HepG2 (cell line): ENCODE results near the gene MAPKAPK3. TPM values are rescaled to one million over a fixed set of nuclear protein-coding genes. Genes with fewer than 3 reads are reported as not detected.

Experiments
- FOXO1 ChIP-seq: sonication (generic); formaldehyde crosslinking; IDR thresholded peaks from 2 replicates; pipeline ENCODE4 v1.4.0; 2020; ENCODE audit warnings: missing genetic modification reagents
- GPBP1L1 ChIP-seq: sonication (generic); formaldehyde crosslinking; IDR thresholded peaks from 2 replicates; pipeline ENCODE4 v1.5.0; 2020; ENCODE audit warnings: mild to moderate bottlenecking, missing genetic modification reagents
- MED1 ChIP-seq: sonication (generic); formaldehyde crosslinking; IDR thresholded peaks from 2 replicates; pipeline ENCODE4 v1.4.0; 2020; ENCODE audit warnings: missing genetic modification reagents
- NFE2L2 ChIP-seq: fragments of 150-350 bp; IDR thresholded peaks from 2 replicates; pipeline ENCODE4 v1.6.1; 2014; ENCODE audit warnings: low read length
- RCOR2 ChIP-seq: IDR thresholded peaks from 2 replicates; pipeline ENCODE4 v1.6.1; 2016; ENCODE audit warnings: missing biosample characterization, missing genetic modification reagents
- THAP11 ChIP-seq: IDR thresholded peaks from 2 replicates; pipeline ENCODE4 v1.6.1; 2016; ENCODE audit warnings: missing biosample characterization, missing genetic modification reagents
- ZBTB20 ChIP-seq: sonication (generic); formaldehyde crosslinking; IDR thresholded peaks from 2 replicates; pipeline ENCODE4 v1.8.1; 2023; ENCODE audit warnings: missing genetic modification reagents, low read depth, mild to moderate bottlenecking, borderline replicate concordance
- ZBTB40 ChIP-seq, 2 experiments: fragments of 450-650 bp in 1 of 2; sonication (generic) in 1 of 2; formaldehyde crosslinking in 1 of 2; IDR thresholded peaks; 2 replicates each; pipeline versions ENCODE4 v1.6.1 to v1.8.0; 2016 to 2022; ENCODE audit warnings: antibody characterized with exemption in 1 of 2, mild to moderate bottlenecking in 1 of 2, missing genetic modification reagents in 1 of 2
- ZNF598 ChIP-seq: sonication (generic); formaldehyde crosslinking; IDR thresholded peaks from 2 replicates; pipeline ENCODE4 v1.5.1; 2020; ENCODE audit warnings: mild to moderate bottlenecking, missing genetic modification reagents, borderline replicate concordance
- ZNF839 ChIP-seq: sonication (generic); formaldehyde crosslinking; IDR thresholded peaks from 2 replicates; pipeline ENCODE4 v1.4.0; 2020; ENCODE audit warnings: missing genetic modification reagents, mild to moderate bottlenecking, borderline replicate concordance
- polyA plus RNA-seq, 8 experiments: library from polyadenylated mRNA; depleted of rRNA in 3 of 8; stranded (reverse) in 7 of 8; unstranded in 1 of 8; fragments of >200 nt; fragmentation: Illumina TruSeq in 4 of 8; extraction: Trizol in 4 of 8; gene quantifications; 2 replicates each; pipeline versions ENCODE4 v1.2.1 to v1.2.3, GENCODE V29; 2011 to 2016; ENCODE audit warnings: low read depth in 4 of 8, missing spikeins in 1 of 8, mixed read lengths in 1 of 8; ENCODE audit not compliant: insufficient read depth in 1 of 8
- total RNA-seq, 5 experiments: library from RNA; depleted of rRNA; stranded (reverse); fragments of >200 nt; fragmentation: Illumina TruSeq; extraction: Trizol; gene quantifications; 2 replicates each; pipeline ENCODE4 v1.2.3, GENCODE V29; 2016; ENCODE audit warnings: low read depth in 1 of 5
- TF ChIP-seq, protein P1 (sequence below): sonication (generic); formaldehyde crosslinking; IDR thresholded peaks from 2 replicates; pipeline ENCODE4 v1.8.1; 2022; ENCODE audit warnings: mild to moderate bottlenecking, missing genetic modification reagents
- TF ChIP-seq, protein P2 (sequence below): sonication (generic); formaldehyde crosslinking; IDR thresholded peaks from 2 replicates; pipeline ENCODE4 v1.4.0; 2020; ENCODE audit warnings: missing genetic modification reagents, mild to moderate bottlenecking, borderline replicate concordance

MAPKAPK3 gene
- total and polyA plus RNA-seq, 2 of the 13 experiments (the other 11 are each of a cell fraction or from before 2014, with no cell fraction given): 39.9 to 41.2 TPM

DNA sequence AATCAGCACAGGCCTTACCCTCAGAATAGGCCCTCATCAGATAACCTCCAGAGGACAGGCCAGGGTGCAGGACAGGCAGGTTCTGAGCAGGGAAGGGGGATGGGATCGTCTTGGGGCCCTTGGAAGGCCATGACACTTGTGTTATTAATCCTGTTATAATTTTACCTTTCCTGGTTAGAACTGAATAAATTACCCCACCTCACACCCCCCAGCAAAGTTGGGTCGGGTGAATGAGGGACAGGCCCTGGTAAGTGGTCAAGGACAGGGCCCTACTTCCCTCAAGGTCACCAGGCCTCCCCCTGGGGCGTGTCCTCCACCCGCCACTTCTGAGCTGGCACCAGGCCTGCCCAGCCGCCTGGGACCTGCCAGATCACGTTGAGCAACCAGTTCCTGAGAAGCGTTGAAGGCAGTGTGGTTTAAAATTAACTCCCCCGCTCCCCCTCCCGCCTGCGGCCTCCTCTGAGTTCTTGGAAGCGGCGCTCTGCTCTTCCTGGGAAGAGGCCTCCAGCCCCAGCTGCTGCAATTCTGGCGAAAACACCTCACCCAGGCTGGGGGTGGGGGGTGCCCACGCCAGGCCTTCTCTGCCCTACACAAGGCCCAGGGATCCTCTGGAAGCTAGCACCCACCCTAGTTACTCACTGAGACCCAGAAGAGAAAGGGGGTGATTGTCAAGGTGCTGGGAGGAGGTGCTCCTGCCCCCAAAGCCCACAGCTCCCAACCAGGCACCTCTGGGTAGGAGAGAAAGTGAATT, 15.9 kb upstream of the MAPKAPK3 start (continued):
- TF ChIP-seq ZBTB40 (IDR thresholded peaks at IDR 0.05) (no peak), ZBTB40 (CRISPR knock-in tag; IDR thresholded peaks at IDR 0.05) (peak; percentile 73), ZBTB20 (CRISPR knock-in tag) (peak; percentile 45; the same call in 1 of the 2 replicates), GPBP1L1 (CRISPR knock-in tag) (no peak), THAP11 (CRISPR knock-in tag) (peak; percentile 76), NFE2L2 (no peak), ZNF598 (CRISPR knock-in tag) (no peak), FOXO1 (CRISPR knock-in tag) (peak; percentile 63; the same call in 1 of the 2 replicates), ZNF839 (CRISPR knock-in tag) (no peak), MED1 (CRISPR knock-in tag) (peak; percentile 91), RCOR2 (peak; percentile 61; the same call in 1 of the 2 replicates)
- TF ChIP-seq, protein P1, sequence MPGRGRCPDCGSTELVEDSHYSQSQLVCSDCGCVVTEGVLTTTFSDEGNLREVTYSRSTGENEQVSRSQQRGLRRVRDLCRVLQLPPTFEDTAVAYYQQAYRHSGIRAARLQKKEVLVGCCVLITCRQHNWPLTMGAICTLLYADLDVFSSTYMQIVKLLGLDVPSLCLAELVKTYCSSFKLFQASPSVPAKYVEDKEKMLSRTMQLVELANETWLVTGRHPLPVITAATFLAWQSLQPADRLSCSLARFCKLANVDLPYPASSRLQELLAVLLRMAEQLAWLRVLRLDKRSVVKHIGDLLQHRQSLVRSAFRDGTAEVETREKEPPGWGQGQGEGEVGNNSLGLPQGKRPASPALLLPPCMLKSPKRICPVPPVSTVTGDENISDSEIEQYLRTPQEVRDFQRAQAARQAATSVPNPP: no peak
- TF ChIP-seq, protein P2, sequence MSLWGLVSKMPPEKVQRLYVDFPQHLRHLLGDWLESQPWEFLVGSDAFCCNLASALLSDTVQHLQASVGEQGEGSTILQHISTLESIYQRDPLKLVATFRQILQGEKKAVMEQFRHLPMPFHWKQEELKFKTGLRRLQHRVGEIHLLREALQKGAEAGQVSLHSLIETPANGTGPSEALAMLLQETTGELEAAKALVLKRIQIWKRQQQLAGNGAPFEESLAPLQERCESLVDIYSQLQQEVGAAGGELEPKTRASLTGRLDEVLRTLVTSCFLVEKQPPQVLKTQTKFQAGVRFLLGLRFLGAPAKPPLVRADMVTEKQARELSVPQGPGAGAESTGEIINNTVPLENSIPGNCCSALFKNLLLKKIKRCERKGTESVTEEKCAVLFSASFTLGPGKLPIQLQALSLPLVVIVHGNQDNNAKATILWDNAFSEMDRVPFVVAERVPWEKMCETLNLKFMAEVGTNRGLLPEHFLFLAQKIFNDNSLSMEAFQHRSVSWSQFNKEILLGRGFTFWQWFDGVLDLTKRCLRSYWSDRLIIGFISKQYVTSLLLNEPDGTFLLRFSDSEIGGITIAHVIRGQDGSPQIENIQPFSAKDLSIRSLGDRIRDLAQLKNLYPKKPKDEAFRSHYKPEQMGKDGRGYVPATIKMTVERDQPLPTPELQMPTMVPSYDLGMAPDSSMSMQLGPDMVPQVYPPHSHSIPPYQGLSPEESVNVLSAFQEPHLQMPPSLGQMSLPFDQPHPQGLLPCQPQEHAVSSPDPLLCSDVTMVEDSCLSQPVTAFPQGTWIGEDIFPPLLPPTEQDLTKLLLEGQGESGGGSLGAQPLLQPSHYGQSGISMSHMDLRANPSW (CRISPR knock-in tag): peak; percentile 58; the same call in 1 of the 2 replicates
